Measurements from ENCODE around the gene ATXN1. TPM values are rescaled to one million over a fixed set of nuclear protein-coding genes. Genes with fewer than 3 reads are reported as not detected.

Gene ATXN1
- total RNA-seq, 1 experiment from 2014 or later: 5.6 TPM

GRCh38 chr6:16773362-16773761, 12.1 kb upstream of the ATXN1 start:
- H3K27me3 Mint-ChIP-seq (ENCODE audit: low read depth): no peaks in the 10 kb centered on the region
- Histone ChIP-seq H3K79me2 (ENCODE audit: insufficient read depth, low read length) (no peaks in the 10 kb centered on the region), H3T11ph (ENCODE audit: low read length) (no peak overlapping the region), H3K23ac (ENCODE audit: insufficient read length, low read depth, low read length) (no peak overlapping the region), H2BK15ac (ENCODE audit: low read depth, low read length) (no peak overlapping the region), H4K8ac (replicated peaks; ENCODE audit: insufficient read length, low read depth, low read length) (no peak overlapping the region), H4K5ac (ENCODE audit: insufficient read length, low read depth, low read length) (no peak overlapping the region), H3K56ac (ENCODE audit: insufficient read length, low read depth, low read length) (no peak overlapping the region), H4K20me1 (ENCODE audit: control insufficient read depth, insufficient read depth, insufficient read length) (no peaks in the 10 kb centered on the region), H3K9me3 (ENCODE audit: control insufficient read depth, low read depth, low read length) (no peaks in the 10 kb centered on the region), H2BK20ac (ENCODE audit: low read depth, low read length, poor library complexity, severe bottlenecking) (no peak overlapping the region), H2BK12ac (ENCODE audit: insufficient read length, low read depth, low read length) (no peak overlapping the region), H3K23me2 (ENCODE audit: insufficient read length, low read depth, low read length, poor library complexity, severe bottlenecking) (no peaks in the 10 kb centered on the region), H3K4me1 (ENCODE audit: insufficient read depth, low read length) (peaks cover 2% of the 10 kb centered on the region; the same call in 1 of the 2 replicates), H3K79me1 (ENCODE audit: insufficient read depth, low read depth, low read length, poor library complexity, severe bottlenecking) (no peaks in the 10 kb centered on the region), H3K14ac (ENCODE audit: insufficient read depth, low read length) (no peak overlapping the region), H2AFZ (ENCODE audit: low read length) (no peak overlapping the region), H3K4ac (ENCODE audit: low read depth, low read length) (no peak overlapping the region), H2AK5ac (ENCODE audit: insufficient read length, low read length) (no peak overlapping the region), H3K27ac (ENCODE audit: insufficient read length, low read depth, low read length) (no peak overlapping the region), H3K4me2 (ENCODE audit: insufficient read depth, insufficient read length, low read length) (no peak overlapping the region), H3K27me3 (ENCODE audit: insufficient read depth, low read length) (no peaks in the 10 kb centered on the region), H3K9ac (ENCODE audit: extremely low read depth, insufficient read length, low read length) (no peak overlapping the region), H2BK5ac (ENCODE audit: insufficient read length, low read length) (no peak overlapping the region), H4K91ac (ENCODE audit: insufficient read length, low read depth, low read length) (no peak overlapping the region), H2BK120ac (ENCODE audit: low read depth, low read length, poor library complexity, severe bottlenecking) (no peak overlapping the region), H3K18ac (ENCODE audit: insufficient read length, low read depth, low read length) (no peak overlapping the region)
- no peaks in the 10 kb centered on the region for H3K36me3 Mint-ChIP-seq (ENCODE audit: insufficient read depth in 1 of 3, low read depth in 3 of 3)
- H3K4me3 Mint-ChIP-seq: no peak overlapping the region
- no peak for DNase-seq
- H3K9me3 Mint-ChIP-seq: peaks cover 1 to 3% of the 10 kb centered on the region in 2 experiments; a peak in 2 of 5 replicates
- WGBS (ENCODE audit: extremely low coverage, insufficient read length, low lambda C conversion rate): no CpG with 5 or more reads among the region's 2 CpGs
- peaks cover 20 to 22% of the 10 kb centered on the region in 2 experiments for H3K4me1 Mint-ChIP-seq
- no peak for TF ChIP-seq CTCF (conservative IDR thresholded peaks at IDR 0.05)
- H3K27ac Mint-ChIP-seq: no peak overlapping the region; a peak in 1 of 7 replicates
